DOHH2 (cell line): ENCODE data around the gene GCG.

Source experiments
- H3F3A ChIP-seq: fragments of 200-600 bp; sonication (generic), shearing (Covaris generic); 2 replicates; pipeline ENCODE4 v1.6.0; 2016; ENCODE audit warnings: antibody characterized with exemption, mild to moderate bottlenecking; ENCODE audit not compliant: control insufficient read depth, insufficient read depth
- H3K27ac ChIP-seq: fragments of 200-600 bp; sonication (generic); 2 replicates; pipeline ENCODE4 v1.5.1; 2014; ENCODE audit warnings: low read depth, mild to moderate bottlenecking, low read length, moderate library complexity
- H3K27me3 ChIP-seq: fragments of 200-600 bp; sonication (generic); 2 replicates; pipeline ENCODE4 v1.6.1; 2014; ENCODE audit warnings: mild to moderate bottlenecking, low read length, mixed read lengths; ENCODE audit not compliant: control insufficient read depth
- H3K36me3 ChIP-seq: fragments of 200-600 bp; sonication (generic); 2 replicates; pipeline ENCODE4 v1.6.1; 2014; ENCODE audit warnings: mild to moderate bottlenecking, low read length, moderate library complexity, mixed read lengths; ENCODE audit not compliant: control insufficient read depth
- H3K4me1 ChIP-seq: fragments of 200-600 bp; sonication (generic); 2 replicates; pipeline ENCODE4 v1.6.1; 2014; ENCODE audit warnings: mild to moderate bottlenecking, low read length, mixed read lengths; ENCODE audit not compliant: control insufficient read depth
- H3K4me2 ChIP-seq: fragments of 200-600 bp; sonication (generic); 2 replicates; pipeline ENCODE4 v1.6.0; 2014; ENCODE audit warnings: mild to moderate bottlenecking, low read length, moderate library complexity
- H3K4me3 ChIP-seq: fragments of 200-600 bp; sonication (generic); 2 replicates; pipeline ENCODE4 v1.5.1; 2014; ENCODE audit warnings: mild to moderate bottlenecking, low read length, mixed read lengths
- H3K79me2 ChIP-seq: fragments of 200-600 bp; sonication (generic); 2 replicates; pipeline ENCODE4 v1.6.1; 2014; ENCODE audit warnings: mild to moderate bottlenecking, low read length, mixed read lengths; ENCODE audit not compliant: control insufficient read depth
- H3K9me2 ChIP-seq: fragments of 200-600 bp; sonication (generic); replicated peaks from 2 replicates; pipeline ENCODE4 v1.6.1; 2014; ENCODE audit warnings: mild to moderate bottlenecking, low read length, mixed read lengths; ENCODE audit not compliant: control insufficient read depth
- H3K9me3 ChIP-seq: fragments of 200-600 bp; sonication (generic); 2 replicates; pipeline ENCODE4 v1.6.1; 2014; ENCODE audit warnings: antibody characterized with exemption, low read length, mixed read lengths; ENCODE audit not compliant: control insufficient read depth, insufficient read depth
- H4K20me1 ChIP-seq: fragments of 200-600 bp; sonication (generic); 2 replicates; pipeline ENCODE4 v1.6.0; 2014; ENCODE audit warnings: low read depth, mild to moderate bottlenecking, antibody characterized with exemption, low read length, moderate library complexity; ENCODE audit not compliant: control insufficient read depth, insufficient read depth
- EZH2phosphoT487 ChIP-seq: fragments of 200-600 bp; sonication (generic); IDR thresholded peaks from 2 replicates; pipeline ENCODE4 v1.6.1; 2017; ENCODE audit warnings: borderline replicate concordance, mild to moderate bottlenecking, antibody characterized with exemption, low read length, moderate library complexity, mixed read lengths
- TF ChIP-seq, protein P1 (sequence below): fragments of 200-600 bp; sonication (generic); IDR thresholded peaks from one replicate; pipeline ENCODE4 v1.5.1; 2014; ENCODE audit warnings: antibody characterized with exemption, mild to moderate bottlenecking, low read depth, low read length; ENCODE audit not compliant: poor library complexity, severe bottlenecking

Gene GCG

DNA sequence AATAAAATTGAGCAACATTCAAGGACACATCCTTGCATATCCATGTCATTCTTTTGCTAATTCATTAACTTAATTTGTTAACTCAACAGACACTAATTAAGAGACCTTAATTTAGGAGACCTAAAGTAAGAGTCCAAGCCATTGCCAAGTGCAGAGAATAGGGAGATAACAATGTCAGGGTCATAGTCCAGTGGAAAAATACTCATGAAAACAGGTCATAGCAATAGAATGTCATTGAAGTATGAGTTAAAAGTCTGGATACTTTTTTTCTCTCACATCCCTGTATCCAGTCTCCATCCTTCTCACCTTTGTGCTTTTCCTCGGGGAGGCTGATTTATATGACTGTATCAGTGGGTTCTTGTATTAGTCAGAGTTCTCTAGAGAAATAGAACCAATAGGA is 51.5 kb downstream of the GCG start:
- Histone ChIP-seq H3K79me2 (no peaks in the 10 kb centered on the region), H3K9me3 (no peaks in the 10 kb centered on the region), H3K36me3 (no peaks in the 10 kb centered on the region), H3K4me2 (no peak overlapping the region), H4K20me1 (no peaks in the 10 kb centered on the region), H3K9me2 (no peaks in the 10 kb centered on the region), H3F3A (no peaks in the 10 kb centered on the region), H3K27me3 (0 out of 2 replicates have a peak, but pooled peaks cover 6% of the 10 kb centered on the region), H3K27ac (no peak overlapping the region), H3K4me1 (no peaks in the 10 kb centered on the region), H3K4me3 (no peak overlapping the region)
- TF ChIP-seq EZH2phosphoT487, result no peak
- TF ChIP-seq, protein P1, sequence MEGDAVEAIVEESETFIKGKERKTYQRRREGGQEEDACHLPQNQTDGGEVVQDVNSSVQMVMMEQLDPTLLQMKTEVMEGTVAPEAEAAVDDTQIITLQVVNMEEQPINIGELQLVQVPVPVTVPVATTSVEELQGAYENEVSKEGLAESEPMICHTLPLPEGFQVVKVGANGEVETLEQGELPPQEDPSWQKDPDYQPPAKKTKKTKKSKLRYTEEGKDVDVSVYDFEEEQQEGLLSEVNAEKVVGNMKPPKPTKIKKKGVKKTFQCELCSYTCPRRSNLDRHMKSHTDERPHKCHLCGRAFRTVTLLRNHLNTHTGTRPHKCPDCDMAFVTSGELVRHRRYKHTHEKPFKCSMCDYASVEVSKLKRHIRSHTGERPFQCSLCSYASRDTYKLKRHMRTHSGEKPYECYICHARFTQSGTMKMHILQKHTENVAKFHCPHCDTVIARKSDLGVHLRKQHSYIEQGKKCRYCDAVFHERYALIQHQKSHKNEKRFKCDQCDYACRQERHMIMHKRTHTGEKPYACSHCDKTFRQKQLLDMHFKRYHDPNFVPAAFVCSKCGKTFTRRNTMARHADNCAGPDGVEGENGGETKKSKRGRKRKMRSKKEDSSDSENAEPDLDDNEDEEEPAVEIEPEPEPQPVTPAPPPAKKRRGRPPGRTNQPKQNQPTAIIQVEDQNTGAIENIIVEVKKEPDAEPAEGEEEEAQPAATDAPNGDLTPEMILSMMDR, result no peak

DNA sequence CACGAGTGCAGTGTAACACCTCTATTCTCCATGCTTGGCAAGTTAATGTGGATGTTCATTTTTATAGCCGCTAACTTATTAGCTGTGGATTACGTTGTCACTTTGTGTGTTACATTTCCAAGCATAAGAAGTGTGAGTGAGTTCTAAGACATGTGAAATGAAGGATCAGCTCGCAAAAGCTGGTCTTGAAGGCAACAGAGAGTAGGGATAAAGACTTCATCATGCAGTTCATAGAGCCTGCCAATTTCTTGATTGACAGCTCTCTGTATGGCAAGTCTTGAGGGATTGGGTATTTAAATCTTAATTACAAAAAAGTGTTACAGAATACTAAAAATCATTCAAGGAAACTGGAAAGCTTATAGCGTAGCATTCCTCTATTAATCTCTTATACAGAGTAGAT is 52.2 kb downstream of the GCG start:
- Histone ChIP-seq H3K27ac (no peak overlapping the region), H3K9me3 (no peaks in the 10 kb centered on the region), H4K20me1 (no peaks in the 10 kb centered on the region), H3K4me2 (no peak overlapping the region), H3K9me2 (no peaks in the 10 kb centered on the region), H3K36me3 (no peaks in the 10 kb centered on the region), H3K27me3 (0 out of 2 replicates have a peak, but pooled peaks cover 3% of the 10 kb centered on the region), H3K4me1 (no peaks in the 10 kb centered on the region), H3F3A (no peaks in the 10 kb centered on the region), H3K4me3 (no peak overlapping the region), H3K79me2 (no peaks in the 10 kb centered on the region)
- TF ChIP-seq, protein P1, result no peak
- no peak for TF ChIP-seq EZH2phosphoT487
